PC-3 (cell line): ENCODE measurements around the gene PPP1R13B. TPM values are rescaled to one million over a fixed set of nuclear protein-coding genes. Genes with fewer than 3 reads are reported as not detected.

Source experiments
- ATAC-seq: fragments of 200-7000 bp; cut with Tn5 transposase; 2 replicates; pipeline ENCODE4 v1.9.1; 2020; ENCODE audit warnings: mild to moderate bottlenecking, moderate library complexity
- BruUV-seq: library from RNA; stranded (reverse); fragments of 400-500 nt; replicated peaks from 2 replicates; lab custom pipeline; 2021; lab: Mats Ljungman, UMichigan
- CTCF ChIA-PET: fragments of 300-600 bp; sonication (Branson Sonifier 250); formaldehyde crosslinking; loops from one replicate; lab custom pipeline; 2022; ENCODE audit warnings: antibody characterized with exemption; lab: Charles Lee
- POLR2A ChIA-PET: fragments of 300-600 bp; sonication (Branson Sonifier 250); formaldehyde crosslinking; loops from one replicate; lab custom pipeline; 2022; ENCODE audit warnings: antibody characterized with exemption; ENCODE audit not compliant: unreplicated experiment; lab: Charles Lee
- DNase-seq: peaks from one replicate; pipeline ENCODE4 v3.0.0-alpha.2; 2015
- H2AFZ ChIP-seq: fragments of 300-600 bp; sonication (generic); 2 replicates; pipeline ENCODE4 v1.6.0; 2016; ENCODE audit warnings: antibody characterized with exemption, low read length
- H3F3A ChIP-seq: fragments of 300-600 bp; sonication (generic); one replicate; pipeline ENCODE4 v1.6.0; 2017; ENCODE audit warnings: antibody characterized with exemption, low read length, control low read depth, mild to moderate bottlenecking; ENCODE audit not compliant: unreplicated experiment
- H3K27ac ChIP-seq: fragments of 300-600 bp; sonication (generic); 2 replicates; pipeline ENCODE4 v1.5.1; 2016; ENCODE audit warnings: mild to moderate bottlenecking, low read length
- H3K27me3 ChIP-seq: fragments of 300-600 bp; sonication (generic); 2 replicates; pipeline ENCODE4 v1.6.1; 2016; ENCODE audit warnings: low read length, mixed read lengths
- H3K36me3 ChIP-seq: fragments of 300-600 bp; sonication (generic); 2 replicates; pipeline ENCODE4 v1.6.1; 2016; ENCODE audit warnings: low read depth, mixed run types, low read length, mixed read lengths
- H3K4me1 ChIP-seq: fragments of 300-600 bp; sonication (generic); 2 replicates; pipeline ENCODE4 v1.5.1; 2016; ENCODE audit warnings: low read length; ENCODE audit not compliant: insufficient read depth
- H3K4me2 ChIP-seq: fragments of 300-600 bp; sonication (generic); 2 replicates; pipeline ENCODE4 v1.6.0; 2016; ENCODE audit warnings: low read length
- H3K4me3 ChIP-seq: fragments of 300-600 bp; sonication (generic); 2 replicates; pipeline ENCODE4 v1.5.1; 2016; ENCODE audit warnings: mild to moderate bottlenecking, low read length, mixed read lengths
- H3K79me2 ChIP-seq: fragments of 300-600 bp; sonication (generic); 2 replicates; pipeline ENCODE4 v1.6.1; 2017; ENCODE audit warnings: low read length, mixed read lengths
- H3K9ac ChIP-seq: fragments of 300-600 bp; sonication (generic); 2 replicates; pipeline ENCODE4 v1.6.0; 2016; ENCODE audit warnings: mild to moderate bottlenecking, low read length
- H3K9me2 ChIP-seq: fragments of 300-600 bp; sonication (generic); replicated peaks from 2 replicates; pipeline ENCODE4 v1.6.1; 2016; ENCODE audit warnings: mixed run types, low read length, mixed read lengths
- H3K9me3 ChIP-seq: fragments of 300-600 bp; sonication (generic); 2 replicates; pipeline ENCODE4 v1.6.1; 2016; ENCODE audit warnings: low read length, mixed read lengths
- H4K20me1 ChIP-seq: fragments of 300-600 bp; sonication (generic); 2 replicates; pipeline ENCODE4 v1.6.1; 2016; ENCODE audit warnings: low read length, mixed read lengths
- EZH2 ChIP-seq: fragments of 300-600 bp; sonication (generic); IDR thresholded peaks from one replicate; pipeline ENCODE4 v1.6.1; 2017; ENCODE audit warnings: antibody characterized with exemption, mild to moderate bottlenecking, low read length; ENCODE audit not compliant: unreplicated experiment
- EZH2phosphoT487 ChIP-seq: fragments of 300-600 bp; sonication (generic); IDR thresholded peaks from 2 replicates; pipeline ENCODE4 v1.6.1; 2018; ENCODE audit warnings: mild to moderate bottlenecking, antibody characterized with exemption, low read length, borderline replicate concordance
- intact Hi-C: fragments of 100-400 bp; cut with micrococcal nuclease; formaldehyde crosslinking; loops from 2 replicates; pipeline ENCODE4 v1.9.0; 2023
- total RNA-seq: library from RNA; depleted of rRNA; stranded (reverse); fragments of >200 nt; gene quantifications from 2 replicates; pipeline ENCODE4 v1.2.3, GENCODE V29; 2014
- TF ChIP-seq, protein P1 (sequence below): fragments of 300-600 bp; sonication (generic); conservative IDR thresholded peaks from 2 replicates; pipeline ENCODE4 v1.5.1; 2017; ENCODE audit warnings: antibody characterized with exemption, low read depth, mild to moderate bottlenecking, low read length

Gene PPP1R13B
- total RNA-seq, 1 experiment from 2014 or later, result 13.0 TPM

- H3K9ac ChIP-seq, result peak overlapping the region; percentile 46; the same call in 1 of the 2 replicates
- H3K9me2 ChIP-seq, result no peaks in the 10 kb centered on the region
- no TSS peak for BruUV-seq
- no peaks in the 10 kb centered on the region for H3F3A ChIP-seq
- H3K27ac ChIP-seq, result no peak overlapping the region
- peak; percentile 4; the same call in 1 of the 2 replicates for ATAC-seq
- H3K27me3 ChIP-seq, result no peaks in the 10 kb centered on the region
- CTCF ChIA-PET, result no interaction called here
- POLR2A ChIA-PET, result no interaction called here
- peaks cover 7% of the 10 kb centered on the region for H4K20me1 ChIP-seq
- peak overlapping the region; percentile 90 for H2AFZ ChIP-seq
- H3K9me3 ChIP-seq, result no peaks in the 10 kb centered on the region
- H3K4me2 ChIP-seq, result peak overlapping the region; percentile 99
- peak overlapping the region; percentile 78 for H3K4me3 ChIP-seq
- H3K79me2 ChIP-seq, result peaks cover 35% of the 10 kb centered on the region
- DNase-seq, result no peak
- TF ChIP-seq, protein P1, sequence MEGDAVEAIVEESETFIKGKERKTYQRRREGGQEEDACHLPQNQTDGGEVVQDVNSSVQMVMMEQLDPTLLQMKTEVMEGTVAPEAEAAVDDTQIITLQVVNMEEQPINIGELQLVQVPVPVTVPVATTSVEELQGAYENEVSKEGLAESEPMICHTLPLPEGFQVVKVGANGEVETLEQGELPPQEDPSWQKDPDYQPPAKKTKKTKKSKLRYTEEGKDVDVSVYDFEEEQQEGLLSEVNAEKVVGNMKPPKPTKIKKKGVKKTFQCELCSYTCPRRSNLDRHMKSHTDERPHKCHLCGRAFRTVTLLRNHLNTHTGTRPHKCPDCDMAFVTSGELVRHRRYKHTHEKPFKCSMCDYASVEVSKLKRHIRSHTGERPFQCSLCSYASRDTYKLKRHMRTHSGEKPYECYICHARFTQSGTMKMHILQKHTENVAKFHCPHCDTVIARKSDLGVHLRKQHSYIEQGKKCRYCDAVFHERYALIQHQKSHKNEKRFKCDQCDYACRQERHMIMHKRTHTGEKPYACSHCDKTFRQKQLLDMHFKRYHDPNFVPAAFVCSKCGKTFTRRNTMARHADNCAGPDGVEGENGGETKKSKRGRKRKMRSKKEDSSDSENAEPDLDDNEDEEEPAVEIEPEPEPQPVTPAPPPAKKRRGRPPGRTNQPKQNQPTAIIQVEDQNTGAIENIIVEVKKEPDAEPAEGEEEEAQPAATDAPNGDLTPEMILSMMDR, result no peak
- TF ChIP-seq EZH2 (no peak), EZH2phosphoT487 (no peak)
- H3K4me1 ChIP-seq, result peaks cover 23% of the 10 kb centered on the region; the same call in 1 of the 2 replicates
- intact Hi-C loops, result no loop called here
- 0 out of 2 replicates have a peak, but pooled peaks cover 1% of the 10 kb centered on the region for H3K36me3 ChIP-seq
These were observed 1.1 kb upstream of the PPP1R13B start for GRCh38 chr14:103848175-103849077.

DNA sequence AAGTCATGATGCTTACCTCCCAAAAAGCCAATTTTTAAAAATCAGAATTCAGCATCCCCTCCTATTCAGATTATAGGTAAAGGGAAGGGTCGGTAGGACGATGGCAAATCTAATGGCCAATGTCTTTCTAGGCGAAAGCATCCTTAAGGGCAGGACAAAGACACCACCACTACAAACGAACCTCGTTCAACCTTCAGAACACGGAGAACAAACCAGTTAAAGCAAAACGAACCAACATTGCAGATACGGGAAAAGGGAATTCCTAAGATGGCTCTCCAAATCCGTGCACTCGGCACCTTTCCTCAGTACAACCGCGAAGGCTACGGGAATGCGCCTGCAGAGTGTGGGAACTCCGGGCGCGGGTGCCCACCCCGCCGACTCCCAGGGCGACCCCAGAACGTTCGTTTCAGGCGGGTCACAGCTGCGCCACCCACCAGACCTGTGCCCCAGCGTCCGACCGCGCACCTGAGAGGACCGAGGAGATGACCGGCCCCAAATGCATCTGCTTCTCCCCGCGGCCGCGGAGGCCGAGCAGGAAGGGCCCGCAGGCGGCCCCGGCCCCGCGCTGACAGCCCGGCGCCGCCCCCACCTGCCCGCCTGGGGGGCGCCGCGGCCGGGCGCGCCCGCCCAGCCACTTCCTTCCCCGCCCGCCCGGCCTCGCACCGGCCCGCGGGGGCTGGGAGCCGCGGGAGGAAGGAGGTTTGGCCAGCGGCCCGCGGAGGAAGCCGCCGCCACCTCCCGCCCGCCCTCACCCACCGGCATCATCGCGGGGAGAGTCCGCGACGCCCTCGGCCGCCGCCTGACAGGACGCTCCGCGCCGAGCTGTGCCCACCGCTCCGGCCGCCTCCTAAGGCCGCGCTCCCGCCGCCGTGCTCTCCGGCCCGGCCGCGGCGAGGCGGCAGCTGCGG, 578 bp downstream of the PPP1R13B start:
- CTCF ChIA-PET, result no interaction called here
- peak overlapping the region; percentile 53 for H3K9ac ChIP-seq
- H3K4me2 ChIP-seq, result peak overlapping the region; percentile 83
- TF ChIP-seq EZH2 (no peak), EZH2phosphoT487 (no peak)
- TF ChIP-seq, protein P1, result no peak
- H3K4me3 ChIP-seq, result peak overlapping the region; percentile 81
- DNase-seq (peak; percentile 45), ATAC-seq (peak; percentile 43)
- H4K20me1 ChIP-seq, result peaks cover 7% of the 10 kb centered on the region
- peaks cover 23% of the 10 kb centered on the region; the same call in 1 of the 2 replicates for H3K4me1 ChIP-seq
- no peaks in the 10 kb centered on the region for H3F3A ChIP-seq
- peak overlapping the region; percentile 31 for H2AFZ ChIP-seq
- no peak overlapping the region for H3K27ac ChIP-seq
- H3K27me3 ChIP-seq, result no peaks in the 10 kb centered on the region
- POLR2A ChIA-PET, result no interaction called here
- H3K36me3 ChIP-seq, result 0 out of 2 replicates have a peak, but pooled peaks cover 3% of the 10 kb centered on the region
- H3K9me3 ChIP-seq, result no peaks in the 10 kb centered on the region
- H3K79me2 ChIP-seq, result peaks cover 49% of the 10 kb centered on the region
- BruUV-seq, result no TSS peak
- intact Hi-C loops, result loop anchor here (1.0 to 2.0 kb wide), 2 partner anchors 34 to 64 kb away; no protein-coding TSS in a partner anchor
- H3K9me2 ChIP-seq, result no peaks in the 10 kb centered on the region
